T-cell (primary cell): Measurements from ENCODE around the gene RSU1. TPM values are rescaled to one million over a fixed set of nuclear protein-coding genes. Genes with fewer than 3 reads are reported as not detected.

ENCODE experiments used
- ATAC-seq, 4 experiments: fragments of 200-7000 bp in 3 of 4; fragments of 150-1000 bp in 1 of 4; cut with Tn5 transposase; replicated peaks in 1 of 4; 1 replicate in 3 of 4; 2 replicates in 1 of 4; pipeline ENCODE4 v1.10.0; 2021; ENCODE audit warnings: moderate library complexity in 3 of 4, mild to moderate bottlenecking in 2 of 4, moderate number of reproducible peaks in 1 of 4
- CTCF ChIA-PET, 2 donors: fragments of 300-600 bp; sonication (Branson Sonifier 250); formaldehyde crosslinking; loops; one replicate each; lab custom pipeline; 2022; ENCODE audit warnings: antibody characterized with exemption in 2 of 2; lab: Charles Lee
- POLR2A ChIA-PET, 2 donors: fragments of 300-600 bp; sonication (Branson Sonifier 250); formaldehyde crosslinking; loops; one replicate each; lab custom pipeline; 2022; ENCODE audit warnings: antibody characterized with exemption in 2 of 2; lab: Charles Lee
- DNase-seq, 35 experiments: peaks; one replicate each; pipeline versions ENCODE4 v3.0.0 to v3.0.0-alpha.2; 2013 to 2023
- H3K27ac ChIP-seq: one replicate; pipeline ENCODE4 v1.5.1; 2013; ENCODE audit warnings: low read length
- H3K27me3 ChIP-seq, 2 experiments: replicated peaks in 1 of 2; 1 replicate in 1 of 2; 2 replicates in 1 of 2; pipeline versions ENCODE4 v1.6.1 to v1.7.0; 2013; ENCODE audit warnings: low read length in 1 of 2, mixed read lengths in 1 of 2; ENCODE audit not compliant: control insufficient read depth in 2 of 2, insufficient read depth in 2 of 2; ENCODE audit errors: extremely low read depth in 1 of 2
- H3K36me3 ChIP-seq, 2 donors: 1 replicate in 1 of 2; 2 replicates in 1 of 2; pipeline versions ENCODE4 v1.6.1 to v1.7.0; 2013; ENCODE audit warnings: low read length in 1 of 2; ENCODE audit not compliant: control insufficient read depth in 2 of 2, insufficient read depth in 1 of 2; ENCODE audit errors: extremely low read depth in 1 of 2
- H3K4me1 ChIP-seq, 2 experiments: 1 replicate in 1 of 2; 2 replicates in 1 of 2; pipeline versions ENCODE4 v1.6.1 to v1.7.0; 2013; ENCODE audit warnings: low read length in 2 of 2, mixed read lengths in 1 of 2; ENCODE audit not compliant: insufficient read depth in 2 of 2, control insufficient read depth in 1 of 2; ENCODE audit errors: extremely low read depth in 1 of 2
- H3K4me3 ChIP-seq, 2 donors: 1 replicate in 1 of 2; 2 replicates in 1 of 2; pipeline versions ENCODE4 v1.5.1 to v1.7.0; 2013; ENCODE audit warnings: mild to moderate bottlenecking in 2 of 2, low read length in 1 of 2, moderate library complexity in 1 of 2; ENCODE audit not compliant: control insufficient read depth in 1 of 2; ENCODE audit errors: extremely low read depth in 1 of 2
- H3K9me3 ChIP-seq: 2 replicates; pipeline ENCODE4 v1.7.0; 2013
- H3K27ac Mint-ChIP-seq, 2 donors: one replicate each; pipeline ENCODE4 v1.8.0; 2020 to 2021; ENCODE audit warnings: mild to moderate bottlenecking in 2 of 2, mixed read lengths in 2 of 2
- H3K27me3 Mint-ChIP-seq, 2 donors: one replicate each; pipeline ENCODE4 v1.8.0; 2021 to 2022; ENCODE audit warnings: mixed read lengths in 2 of 2
- H3K36me3 Mint-ChIP-seq: one replicate; pipeline ENCODE4 v1.8.0; 2021; ENCODE audit warnings: mixed read lengths
- H3K4me1 Mint-ChIP-seq, 3 donors: one replicate each; pipeline ENCODE4 v1.8.0; 2020 to 2022; ENCODE audit warnings: mixed read lengths in 3 of 3, mild to moderate bottlenecking in 1 of 3
- H3K4me3 Mint-ChIP-seq, 3 donors: one replicate each; pipeline ENCODE4 v1.8.0; 2020 to 2022; ENCODE audit warnings: mild to moderate bottlenecking in 3 of 3, mixed read lengths in 3 of 3, moderate library complexity in 3 of 3
- H3K9me3 Mint-ChIP-seq, 3 donors: one replicate each; pipeline ENCODE4 v1.8.0; 2020 to 2022; ENCODE audit warnings: mixed read lengths in 3 of 3
- WGBS: methylation state at CpG from one replicate; pipeline ENCODE4 v1.1.5; 2013; ENCODE audit warnings: missing lambda C conversion rate; ENCODE audit not compliant: insufficient coverage; 5-methylcytosine and 5-hydroxymethylcytosine counted together
- total RNA-seq, 35 experiments: library from RNA in 6 of 35; stranded (reverse) in 6 of 35; fragments of 120-200 nt in 1 of 35; gene quantifications; one replicate each; pipeline versions ENCODE4 v1.2.1 to v1.2.4 and lab custom pipeline; 2013 to 2026

The RSU1 gene
- total RNA-seq, 5 donors from 2014 or later (not counting 1 experiment from before 2014, with no cell fraction given): 49.5 to 60.4 (median 58.1) TPM

DNA sequence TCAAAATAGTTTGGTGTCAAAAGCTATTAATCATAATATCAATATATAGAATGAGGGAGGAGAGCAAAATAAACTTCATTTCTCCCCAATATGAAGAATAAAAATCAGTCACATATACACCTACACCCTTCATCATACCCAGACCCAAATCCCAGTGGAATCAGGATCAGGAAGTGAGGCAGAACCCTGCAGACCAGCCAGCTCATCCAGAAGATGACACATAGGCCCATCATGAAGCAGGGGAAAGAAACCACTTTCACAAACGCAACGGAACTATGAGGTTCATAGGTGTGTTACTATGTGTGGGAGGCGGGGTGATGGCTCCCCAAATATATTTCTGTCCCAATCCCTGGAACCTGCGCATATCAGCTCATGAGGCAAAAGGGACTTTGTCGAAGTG lies 89.0 kb downstream of the RSU1 start:
- CTCF ChIA-PET: no interaction called here
- peaks cover 4 to 12% (median 9%) of the 10 kb centered on the region in 3 donors for H3K9me3 Mint-ChIP-seq
- Histone ChIP-seq H3K27ac (no peak overlapping the region), H3K27me3 (no peaks in the 10 kb centered on the region), H3K4me3 (no peak overlapping the region), H3K9me3 (no peaks in the 10 kb centered on the region), H3K4me1 (peaks cover 0 to 6% of the 10 kb centered on the region in 2 experiments), H3K36me3 (peaks cover 15 to 19% of the 10 kb centered on the region in 2 donors)
- no peaks in the 10 kb centered on the region for H3K27me3 Mint-ChIP-seq
- no peak for ATAC-seq
- no CpG with 5 or more reads among the region's 5 CpGs for WGBS
- H3K4me1 Mint-ChIP-seq: peaks cover 17 to 22% (median 22%) of the 10 kb centered on the region in 3 donors
- H3K4me3 Mint-ChIP-seq: no peak overlapping the region
- H3K36me3 Mint-ChIP-seq: peaks cover 66% of the 10 kb centered on the region
- no peak for DNase-seq
- POLR2A ChIA-PET: no interaction called here
- no peak overlapping the region for H3K27ac Mint-ChIP-seq

GRCh38 chr10:16727666-16728065 lies 89.6 kb downstream of the RSU1 start:
- DNase-seq: no peak

DNA sequence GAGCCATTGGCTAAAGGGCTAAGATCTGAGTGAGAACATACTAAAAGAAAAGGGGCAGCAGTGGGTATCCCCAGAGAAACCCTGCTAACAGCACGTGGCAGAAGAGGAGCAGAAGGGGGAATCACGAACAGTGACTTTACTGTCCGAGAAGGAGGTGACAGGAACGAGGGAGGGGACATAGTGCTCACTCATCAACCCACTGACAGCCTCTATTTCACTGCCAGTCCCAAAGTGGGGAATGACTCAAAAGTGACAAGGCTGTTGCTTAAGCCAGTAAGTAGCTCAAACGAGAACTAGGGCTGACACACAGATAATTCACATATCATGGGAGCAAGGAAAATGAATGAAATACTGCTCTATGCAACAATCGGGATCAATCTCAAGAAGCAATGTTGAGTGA lies 92.7 kb downstream of the RSU1 start:
- ChIA-PET CTCF (no interaction called here), POLR2A (no interaction called here)
- WGBS: 88% methylated on average over 3 of the region's 6 CpGs
- no peaks in the 10 kb centered on the region for H3K9me3 ChIP-seq
- H3K9me3 Mint-ChIP-seq: peaks cover 5 to 6% (median 5%) of the 10 kb centered on the region in 3 donors
- H3K36me3 ChIP-seq: peaks cover 7 to 22% of the 10 kb centered on the region in 2 donors
- no peak overlapping the region for H3K4me3 Mint-ChIP-seq
- no peak overlapping the region for H3K4me3 ChIP-seq
- ATAC-seq: no peak
- peaks cover 73% of the 10 kb centered on the region for H3K36me3 Mint-ChIP-seq
- no peak overlapping the region for H3K27ac Mint-ChIP-seq
- no peak overlapping the region for H3K27ac ChIP-seq
- no peaks in the 10 kb centered on the region for H3K27me3 Mint-ChIP-seq
- DNase-seq: no peak
- no peaks in the 10 kb centered on the region for H3K27me3 ChIP-seq
- peaks cover 6 to 13% (median 9%) of the 10 kb centered on the region in 3 donors for H3K4me1 Mint-ChIP-seq
- H3K4me1 ChIP-seq: no peaks in the 10 kb centered on the region

More at GRCh38 chr10:16727666-16728065, 89.6 kb downstream of the RSU1 start:
- no peak for ATAC-seq
- H3K9me3 Mint-ChIP-seq: peaks cover 4 to 12% (median 9%) of the 10 kb centered on the region in 3 donors
- H3K4me3 Mint-ChIP-seq: no peak overlapping the region
- H3K36me3 ChIP-seq: peaks cover 15 to 19% of the 10 kb centered on the region in 2 donors
- H3K36me3 Mint-ChIP-seq: peaks cover 70% of the 10 kb centered on the region
- ChIA-PET POLR2A (no interaction called here), CTCF (no interaction called here)
- no peak overlapping the region for H3K4me3 ChIP-seq
- H3K27me3 ChIP-seq: no peaks in the 10 kb centered on the region
- 100% methylated on average over 1 of the region's 8 CpGs for WGBS
- H3K9me3 ChIP-seq: no peaks in the 10 kb centered on the region
- H3K27ac ChIP-seq: no peak overlapping the region
- H3K27me3 Mint-ChIP-seq: no peaks in the 10 kb centered on the region
- H3K4me1 ChIP-seq: peaks cover 0 to 6% of the 10 kb centered on the region in 2 experiments
- no peak overlapping the region for H3K27ac Mint-ChIP-seq
- peaks cover 17 to 22% (median 22%) of the 10 kb centered on the region in 3 donors for H3K4me1 Mint-ChIP-seq

- Histone ChIP-seq H3K4me1 (no peaks in the 10 kb centered on the region), H3K27me3 (no peaks in the 10 kb centered on the region), H3K36me3 (peaks cover 0 to 13% of the 10 kb centered on the region in 2 donors), H3K9me3 (no peaks in the 10 kb centered on the region), H3K4me3 (no peak overlapping the region), H3K27ac (no peak overlapping the region)
- H3K27ac Mint-ChIP-seq: no peak overlapping the region
- DNase-seq (no peak), ATAC-seq (no peak)
- H3K36me3 Mint-ChIP-seq: peaks cover 68% of the 10 kb centered on the region
- ChIA-PET POLR2A (no interaction called here), CTCF (no interaction called here)
- H3K4me3 Mint-ChIP-seq: no peak overlapping the region
- H3K27me3 Mint-ChIP-seq: no peaks in the 10 kb centered on the region
- no peaks in the 10 kb centered on the region for H3K4me1 Mint-ChIP-seq
- peaks cover 0 to 13% (median 2%) of the 10 kb centered on the region in 3 donors for H3K9me3 Mint-ChIP-seq
- WGBS: 100% methylated on average over 1 of the region's 2 CpGs
Measured at GRCh38 chr10:16720812-16721211, 96.4 kb downstream of the RSU1 start.

GRCh38 chr10:16717622-16718395 lies 99.4 kb downstream of the RSU1 start:
- H3K27me3 Mint-ChIP-seq: no peaks in the 10 kb centered on the region
- no peak overlapping the region for H3K27ac Mint-ChIP-seq
- CTCF ChIA-PET: interaction anchor here in 1 of 2 donors (0.7 kb wide), 1 partner anchor 1659 kb away, joined by 3 read pairs; no protein-coding TSS in a partner anchor
- H3K36me3 Mint-ChIP-seq: peaks cover 76% of the 10 kb centered on the region
- no peak for ATAC-seq
- H3K27ac ChIP-seq: no peak overlapping the region
- H3K4me1 ChIP-seq: no peaks in the 10 kb centered on the region
- DNase-seq: no peak
- no CpG with 5 or more reads among the region's 4 CpGs for WGBS
- no peaks in the 10 kb centered on the region for H3K4me1 Mint-ChIP-seq
- H3K4me3 Mint-ChIP-seq: no peak overlapping the region
- H3K9me3 Mint-ChIP-seq: peaks cover 15 to 34% (median 17%) of the 10 kb centered on the region in 3 donors
- H3K9me3 ChIP-seq: peaks cover 5% of the 10 kb centered on the region
- peaks cover 10 to 11% of the 10 kb centered on the region in 2 donors for H3K36me3 ChIP-seq
- H3K4me3 ChIP-seq: no peak overlapping the region
- POLR2A ChIA-PET: no interaction called here
- no peaks in the 10 kb centered on the region for H3K27me3 ChIP-seq

GRCh38 chr10:16716051-16716450 lies 101.2 kb downstream of the RSU1 start:
- ATAC-seq (no peak), DNase-seq (no peak)
- CTCF ChIA-PET: no interaction called here
- Mint-ChIP-seq H3K36me3 (peaks cover 77% of the 10 kb centered on the region), H3K27me3 (no peaks in the 10 kb centered on the region), H3K4me3 (no peak overlapping the region), H3K27ac (no peak overlapping the region), H3K4me1 (no peaks in the 10 kb centered on the region), H3K9me3 (peaks cover 27 to 51% (median 28%) of the 10 kb centered on the region in 3 donors)
- POLR2A ChIA-PET: no interaction called here
- H3K4me3 ChIP-seq: no peak overlapping the region
- WGBS: 100% methylated on average over 2 of the region's 5 CpGs
- no peaks in the 10 kb centered on the region for H3K27me3 ChIP-seq
- H3K9me3 ChIP-seq: peaks cover 9% of the 10 kb centered on the region
- peaks cover 1 to 11% of the 10 kb centered on the region in 2 donors for H3K36me3 ChIP-seq
- H3K27ac ChIP-seq: no peak overlapping the region
- H3K4me1 ChIP-seq: no peaks in the 10 kb centered on the region
